ENCODE results near the gene UBE2O. TPM values are rescaled to one million over a fixed set of nuclear protein-coding genes. Genes with fewer than 3 reads are reported as not detected.

The UBE2O gene
- total and polyA plus RNA-seq, 2 experiments from 2014 or later: 30.4 to 79.4 TPM

GRCh38 chr17:76368545-76368944, 84.4 kb downstream of the UBE2O start:
- peak in 1 of 2 experiments; percentile 16; a peak in 1 of 4 replicates for TF ChIP-seq CTCF (conservative IDR thresholded peaks at IDR 0.05; ENCODE audit: low read depth in 2 of 2)
- no peak for TF ChIP-seq REST (IDR thresholded peaks at IDR 0.05; ENCODE audit: unreplicated experiment)
- no peak overlapping the region for H3K27ac ChIP-seq (ENCODE audit: low read depth)
- Mint-ChIP-seq H3K36me3 (ENCODE audit: low read depth) (no peaks in the 10 kb centered on the region), H3K27me3 (ENCODE audit: insufficient read depth, low read depth, poor library complexity) (peaks cover 8% of the 10 kb centered on the region), H3K4me1 (peaks cover 21% of the 10 kb centered on the region), H3K27ac (no peak overlapping the region), H3K9me3 (no peaks in the 10 kb centered on the region), H3K4me3 (no peak overlapping the region)
- no peaks in the 10 kb centered on the region for H3K79me2 ChIP-seq (replicated peaks; ENCODE audit: insufficient read depth)
- H3K4me3 ChIP-seq: no peak overlapping the region
- DNase-seq (ENCODE audit: low spot score): peak; percentile 34
- 0 out of 2 replicates have a peak overlapping the region, but pooled peaks have one; percentile 14 for H2AFZ ChIP-seq
- no peaks in the 10 kb centered on the region for H3K36me3 ChIP-seq (ENCODE audit: insufficient read depth)
- no peaks in the 10 kb centered on the region for H4K20me1 ChIP-seq (replicated peaks; ENCODE audit: insufficient read depth)
- H3K27me3 ChIP-seq (ENCODE audit: insufficient read depth): no peaks in the 10 kb centered on the region
- peak; percentile 8; the same call in 2 of the 3 replicates for ATAC-seq
- H3K4me2 ChIP-seq: no peak overlapping the region
- 0 out of 2 replicates have a peak, but pooled peaks cover 4% of the 10 kb centered on the region for H3F3A ChIP-seq (replicated peaks; ENCODE audit: low read depth)
- H3K4me1 ChIP-seq (ENCODE audit: insufficient read depth): peaks cover 14% of the 10 kb centered on the region
- H3K9me2 ChIP-seq (ENCODE audit: insufficient read depth): no peaks in the 10 kb centered on the region

- H3K79me2 ChIP-seq (replicated peaks; ENCODE audit: insufficient read depth): no peaks in the 10 kb centered on the region
- Mint-ChIP-seq H3K36me3 (ENCODE audit: low read depth) (no peaks in the 10 kb centered on the region), H3K4me3 (no peak overlapping the region), H3K27ac (0 out of 2 replicates have a peak overlapping the region, but pooled peaks have one; percentile 80), H3K4me1 (peaks cover 21% of the 10 kb centered on the region), H3K9me3 (no peaks in the 10 kb centered on the region), H3K27me3 (ENCODE audit: insufficient read depth, low read depth, poor library complexity) (peaks cover 8% of the 10 kb centered on the region)
- 0 out of 2 replicates have a peak overlapping the region, but pooled peaks have one; percentile 50 for H3K27ac ChIP-seq (ENCODE audit: low read depth)
- H3K4me1 ChIP-seq (ENCODE audit: insufficient read depth): peaks cover 14% of the 10 kb centered on the region
- no peaks in the 10 kb centered on the region for H3K36me3 ChIP-seq (ENCODE audit: insufficient read depth)
- H2AFZ ChIP-seq: no peak overlapping the region
- H3K27me3 ChIP-seq (ENCODE audit: insufficient read depth): no peaks in the 10 kb centered on the region
- TF ChIP-seq ZNF114 (CRISPR knock-in tag; IDR thresholded peaks at IDR 0.05) (no peak), CREB1 (CRISPR knock-in tag; IDR thresholded peaks at IDR 0.05; ENCODE audit: low read depth) (no peak)
- no peak overlapping the region for H3K4me2 ChIP-seq
- DNase-seq (ENCODE audit: low spot score) (no peak), ATAC-seq (no peak)
- H3K4me3 ChIP-seq: no peak overlapping the region
- 0 out of 2 replicates have a peak, but pooled peaks cover 4% of the 10 kb centered on the region for H3F3A ChIP-seq (replicated peaks; ENCODE audit: low read depth)
- no peaks in the 10 kb centered on the region for H3K9me2 ChIP-seq (ENCODE audit: insufficient read depth)
- H4K20me1 ChIP-seq (replicated peaks; ENCODE audit: insufficient read depth): no peaks in the 10 kb centered on the region
These were observed 85.3 kb downstream of the UBE2O start for GRCh38 chr17:76367642-76368041.

Measured in GM23338 (cell line).